Effector CD4-positive, alpha-beta T cell (primary cell): Measurements from ENCODE around the gene CHAMP1.

Experiments
- DNase-seq: peaks from one replicate; pipeline ENCODE4 v3.0.0-alpha.2; 2020
- total RNA-seq: gene quantifications from one replicate; lab custom pipeline; 2026; lab: John Stamatoyannopoulos, UW

Gene CHAMP1
- total RNA-seq, result 7.1 reads per million, percentile 26 among the genes with 10 or more reads in this experiment

- peak; percentile 84 for DNase-seq
These were observed at the start of gene CHAMP1 for GRCh38 chr13:114314074-114314912. Gene CHAMP1 (plus strand): TSS chr13:114314503. CDS start chr13:114323843, 9,340 bp downstream.

GRCh38 chr13:114264886-114265611 lies 49.3 kb upstream of the CHAMP1 start:
- DNase-seq, result no peak

- no peak for DNase-seq
These were observed 48.1 kb upstream of the CHAMP1 start for GRCh38 chr13:114266241-114266640.

GRCh38 chr13:114268344-114269280 lies 45.7 kb upstream of the CHAMP1 start:
- DNase-seq, result no peak

GRCh38 chr13:114269281-114269770 lies 45.0 kb upstream of the CHAMP1 start:
- DNase-seq, result no peak

- no peak for DNase-seq
These were observed 41.3 kb upstream of the CHAMP1 start for GRCh38 chr13:114272977-114273376.

- DNase-seq, result no peak
These were observed 39.0 kb upstream of the CHAMP1 start for GRCh38 chr13:114275304-114275703.

- no peak for DNase-seq
These were observed 35.2 kb upstream of the CHAMP1 start for GRCh38 chr13:114279146-114279545.

GRCh38 chr13:114279758-114280355 lies 34.4 kb upstream of the CHAMP1 start:
- no peak for DNase-seq

GRCh38 chr13:114281351-114282040 lies 32.8 kb upstream of the CHAMP1 start, which contains the start of gene UPF3A:
Gene UPF3A (plus strand): TSS chr13:114281601. CDS start chr13:114281640, 39 bp downstream.
- DNase-seq, result peak; percentile 82

GRCh38 chr13:114282041-114282670 lies 32.1 kb upstream of the CHAMP1 start:
- peak; percentile 55 for DNase-seq

- DNase-seq, result no peak
These were observed 30.7 kb upstream of the CHAMP1 start for GRCh38 chr13:114283576-114283975.

- DNase-seq, result no peak
These were observed 29.6 kb upstream of the CHAMP1 start for GRCh38 chr13:114284680-114285079.

- DNase-seq, result no peak
These were observed 29.0 kb upstream of the CHAMP1 start for GRCh38 chr13:114285166-114285808.

GRCh38 chr13:114286808-114287207 lies 27.5 kb upstream of the CHAMP1 start:
- DNase-seq, result no peak

- DNase-seq, result no peak
These were observed 26.1 kb upstream of the CHAMP1 start for GRCh38 chr13:114288157-114288591.

GRCh38 chr13:114296448-114296847 lies 17.9 kb upstream of the CHAMP1 start:
- DNase-seq, result no peak

GRCh38 chr13:114296902-114297301 lies 17.4 kb upstream of the CHAMP1 start:
- no peak for DNase-seq

- no peak for DNase-seq
These were observed 15.4 kb upstream of the CHAMP1 start for GRCh38 chr13:114298866-114299265.
